Stimulated activated memory B cell treated with anti-CD40 and anti-IgM and Interleukin-4, amounts not matched to agents 10 μg/mL and 1 μg/mL and 100 μg/mL, for 72 hours (primary cell): ENCODE results near the gene XAB2.
"Not testable (repeated sequence)": the region's sequence is repeated elsewhere in the genome, so short reads cannot be mapped to it uniquely, and the experiment has no call there.

Experiments used
- ATAC-seq: fragments of 150-1000 bp; cut with Tn5 transposase; 2 replicates; pipeline ENCODE4 v1.10.0; 2021
- H3K27ac Mint-ChIP-seq: one replicate; pipeline ENCODE4 v1.8.0; 2022; ENCODE audit warnings: mild to moderate bottlenecking, mixed read lengths
- H3K27me3 Mint-ChIP-seq: one replicate; pipeline ENCODE4 v1.8.0; 2022; ENCODE audit warnings: mixed read lengths
- H3K36me3 Mint-ChIP-seq: one replicate; pipeline ENCODE4 v1.8.0; 2022; ENCODE audit warnings: mixed read lengths
- H3K4me1 Mint-ChIP-seq: one replicate; pipeline ENCODE4 v1.8.0; 2022; ENCODE audit warnings: mixed read lengths
- H3K4me3 Mint-ChIP-seq: one replicate; pipeline ENCODE4 v1.8.0; 2022; ENCODE audit warnings: mild to moderate bottlenecking, moderate library complexity, mixed read lengths
- H3K9me3 Mint-ChIP-seq: one replicate; pipeline ENCODE4 v1.8.0; 2022; ENCODE audit warnings: mixed read lengths

The XAB2 gene

DNA sequence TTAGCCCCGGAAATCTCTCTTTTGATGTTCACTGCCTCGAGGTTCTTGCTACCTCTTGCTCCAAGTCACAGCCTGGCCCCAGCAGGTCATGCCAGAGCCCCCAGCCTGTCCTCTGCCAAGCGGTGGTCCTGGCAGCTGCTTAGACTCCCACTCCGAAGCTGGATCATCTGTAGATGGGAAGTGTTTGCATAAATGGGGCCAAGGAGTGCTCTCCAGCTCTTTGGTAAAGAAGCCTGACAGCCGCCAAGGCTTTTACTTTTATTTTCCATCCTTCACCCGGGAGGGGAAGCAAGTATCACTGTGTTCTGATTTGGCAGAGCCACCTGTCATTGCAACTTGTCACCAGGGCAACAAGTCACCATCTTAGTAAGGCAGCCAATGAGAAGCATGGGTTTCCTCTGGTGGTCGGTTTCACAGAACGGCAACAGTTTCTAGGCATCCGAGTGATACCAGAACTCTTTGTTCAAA is 28.9 kb upstream of the XAB2 start:
- H3K36me3 Mint-ChIP-seq = no peaks in the 10 kb centered on the region
- no peaks in the 10 kb centered on the region for H3K9me3 Mint-ChIP-seq
- peak overlapping the region; percentile 78 for H3K4me3 Mint-ChIP-seq
- peak overlapping the region; percentile 75 for H3K27ac Mint-ChIP-seq
- H3K4me1 Mint-ChIP-seq = peaks cover 13% of the 10 kb centered on the region
- ATAC-seq = peak; percentile 98
- no peaks in the 10 kb centered on the region for H3K27me3 Mint-ChIP-seq

DNA sequence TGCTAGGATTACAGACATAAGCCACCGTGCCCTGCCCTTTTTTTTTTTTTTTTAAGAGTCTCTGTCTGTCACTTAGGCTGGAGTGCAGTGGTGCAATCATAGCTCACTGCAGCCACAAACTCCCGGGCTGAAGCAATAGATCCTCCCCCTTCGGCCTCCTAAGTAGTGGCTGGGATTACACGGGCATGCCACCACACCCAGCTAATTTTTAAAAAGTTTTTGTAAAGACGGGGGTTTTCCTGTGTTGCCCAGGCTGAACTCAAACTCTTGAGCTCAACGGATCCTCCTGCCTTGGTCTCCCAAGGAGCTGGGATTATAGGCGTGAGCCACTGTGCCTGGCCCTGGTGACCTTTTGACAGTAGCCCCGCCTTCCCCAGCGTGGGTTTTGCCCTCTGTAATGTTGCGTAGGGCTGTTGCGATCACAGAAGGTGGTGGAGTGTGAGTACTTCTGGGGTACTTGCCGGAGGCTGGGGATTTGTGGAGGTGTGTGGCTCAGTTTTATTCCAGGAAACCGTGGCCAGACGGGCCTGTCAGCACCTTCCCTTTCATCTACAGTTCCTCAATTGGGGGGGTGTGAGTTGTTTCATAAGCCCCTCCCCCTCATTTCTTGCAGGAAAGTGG is 27.9 kb upstream of the XAB2 start:
- H3K9me3 Mint-ChIP-seq = no peaks in the 10 kb centered on the region
- H3K4me3 Mint-ChIP-seq = no peak overlapping the region
- no peaks in the 10 kb centered on the region for H3K27me3 Mint-ChIP-seq
- H3K4me1 Mint-ChIP-seq = peaks cover 23% of the 10 kb centered on the region
- no peaks in the 10 kb centered on the region for H3K36me3 Mint-ChIP-seq
- peak; percentile 24 for ATAC-seq
- peak overlapping the region; percentile 75 for H3K27ac Mint-ChIP-seq

DNA sequence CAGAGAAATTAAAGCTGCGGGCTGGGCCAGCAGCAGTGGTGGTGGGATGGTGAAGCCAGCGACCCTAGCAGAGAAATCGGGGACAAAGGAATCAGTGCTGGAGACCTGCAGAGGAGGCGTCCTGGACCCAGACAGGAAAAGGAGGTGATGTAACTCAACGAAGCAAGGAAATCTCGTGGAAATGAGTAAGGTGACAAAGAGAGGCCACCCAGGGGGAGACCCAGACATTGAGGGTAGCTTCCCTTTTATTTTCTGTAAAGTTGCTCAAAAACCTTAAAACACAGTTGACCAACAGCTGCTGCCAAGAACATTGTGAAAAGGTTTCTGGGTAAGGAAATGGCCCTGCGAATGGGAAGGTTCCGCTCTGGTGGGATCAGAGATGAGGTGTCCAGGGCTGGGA is 26.2 kb upstream of the XAB2 start:
- no peak overlapping the region for H3K27ac Mint-ChIP-seq

DNA sequence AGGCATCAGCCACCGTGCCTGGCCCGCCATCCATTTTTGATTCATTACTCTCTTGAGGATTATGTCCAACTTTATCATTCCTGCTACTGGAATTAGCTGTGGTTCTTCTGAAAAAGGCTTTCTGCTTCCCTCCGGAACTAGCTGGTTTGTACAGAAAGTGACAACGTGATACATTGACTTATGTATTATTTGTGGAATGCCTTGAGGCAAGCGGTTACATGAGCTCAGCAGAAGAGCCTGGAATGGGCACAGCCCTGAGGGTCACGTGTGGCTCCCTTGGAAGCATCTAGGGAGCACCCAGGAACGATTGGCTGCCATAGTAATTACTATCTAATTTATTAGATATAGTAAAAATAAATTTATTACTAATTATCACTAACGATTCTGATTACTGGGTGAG is 25.1 kb upstream of the XAB2 start:
- no peaks in the 10 kb centered on the region for H3K9me3 Mint-ChIP-seq
- H3K36me3 Mint-ChIP-seq = no peaks in the 10 kb centered on the region
- ATAC-seq = no peak
- no peak overlapping the region for H3K27ac Mint-ChIP-seq
- H3K4me1 Mint-ChIP-seq = peaks cover 26% of the 10 kb centered on the region
- H3K4me3 Mint-ChIP-seq = no peak overlapping the region
- H3K27me3 Mint-ChIP-seq = no peaks in the 10 kb centered on the region

More for the DNA sequence above, 26.2 kb upstream of the XAB2 start:
- no peak overlapping the region for H3K4me3 Mint-ChIP-seq
- no peaks in the 10 kb centered on the region for H3K9me3 Mint-ChIP-seq
- ATAC-seq = no peak
- H3K4me1 Mint-ChIP-seq = peaks cover 26% of the 10 kb centered on the region
- no peaks in the 10 kb centered on the region for H3K27me3 Mint-ChIP-seq
- H3K36me3 Mint-ChIP-seq = no peaks in the 10 kb centered on the region

DNA sequence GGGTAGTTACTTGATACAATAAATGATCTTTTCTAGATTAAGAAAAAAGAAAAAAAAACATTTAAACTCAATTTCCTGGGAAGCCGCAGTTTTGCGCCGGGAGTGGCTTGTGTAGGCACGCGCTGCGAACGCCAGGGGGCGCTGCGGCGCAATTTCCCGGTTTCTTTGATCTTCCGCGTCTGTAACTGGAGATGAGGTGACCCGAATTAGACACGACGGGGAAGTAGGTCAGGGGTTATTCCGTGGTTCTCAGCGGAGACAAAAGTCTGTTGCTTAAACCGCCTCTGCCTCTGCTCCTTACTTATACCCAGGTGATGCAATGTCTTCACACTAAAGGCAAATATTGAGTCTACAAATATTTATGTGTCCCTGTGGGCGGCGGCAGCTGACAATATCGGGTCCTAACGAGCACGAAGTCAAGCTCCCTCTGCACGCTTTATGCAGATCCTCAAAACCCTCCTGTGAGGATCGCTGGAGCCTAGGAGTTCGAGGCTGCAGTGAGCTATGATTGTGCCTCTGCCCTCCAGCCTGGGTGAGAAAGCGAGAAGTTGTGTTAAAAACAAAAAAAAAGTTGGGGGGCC is 22.8 kb upstream of the XAB2 start:
- no peaks in the 10 kb centered on the region for H3K27me3 Mint-ChIP-seq
- H3K27ac Mint-ChIP-seq = peak overlapping the region; percentile 73
- H3K4me1 Mint-ChIP-seq = peaks cover 14% of the 10 kb centered on the region
- no peaks in the 10 kb centered on the region for H3K9me3 Mint-ChIP-seq
- peaks cover 9% of the 10 kb centered on the region for H3K36me3 Mint-ChIP-seq
- peak; percentile 87 for ATAC-seq
- H3K4me3 Mint-ChIP-seq = peak overlapping the region; percentile 72

DNA sequence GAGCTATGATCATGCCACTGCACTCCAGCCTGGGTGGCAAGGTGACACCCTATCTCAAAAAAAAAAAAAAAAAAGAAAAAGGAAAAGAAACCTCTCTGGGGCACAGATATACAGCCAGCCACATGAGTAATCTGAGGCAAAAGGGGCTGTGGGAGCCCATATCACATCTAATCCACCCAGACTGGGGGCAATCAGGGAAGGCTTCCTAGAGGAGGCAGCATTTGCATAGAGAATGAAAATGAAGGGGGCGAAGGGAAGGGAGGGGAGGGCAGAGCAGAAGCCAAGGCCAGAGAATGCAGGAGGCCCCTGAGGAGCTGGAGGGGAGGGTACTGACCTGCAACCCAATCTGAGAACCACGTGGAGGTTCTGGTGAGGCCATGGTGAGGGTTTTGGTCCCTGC is 20.8 kb upstream of the XAB2 start:
- no peaks in the 10 kb centered on the region for H3K9me3 Mint-ChIP-seq
- no peak overlapping the region for H3K27ac Mint-ChIP-seq
- no peak for ATAC-seq
- H3K36me3 Mint-ChIP-seq = peaks cover 23% of the 10 kb centered on the region
- no peaks in the 10 kb centered on the region for H3K27me3 Mint-ChIP-seq
- no peak overlapping the region for H3K4me3 Mint-ChIP-seq
- H3K4me1 Mint-ChIP-seq = peaks cover 12% of the 10 kb centered on the region

DNA sequence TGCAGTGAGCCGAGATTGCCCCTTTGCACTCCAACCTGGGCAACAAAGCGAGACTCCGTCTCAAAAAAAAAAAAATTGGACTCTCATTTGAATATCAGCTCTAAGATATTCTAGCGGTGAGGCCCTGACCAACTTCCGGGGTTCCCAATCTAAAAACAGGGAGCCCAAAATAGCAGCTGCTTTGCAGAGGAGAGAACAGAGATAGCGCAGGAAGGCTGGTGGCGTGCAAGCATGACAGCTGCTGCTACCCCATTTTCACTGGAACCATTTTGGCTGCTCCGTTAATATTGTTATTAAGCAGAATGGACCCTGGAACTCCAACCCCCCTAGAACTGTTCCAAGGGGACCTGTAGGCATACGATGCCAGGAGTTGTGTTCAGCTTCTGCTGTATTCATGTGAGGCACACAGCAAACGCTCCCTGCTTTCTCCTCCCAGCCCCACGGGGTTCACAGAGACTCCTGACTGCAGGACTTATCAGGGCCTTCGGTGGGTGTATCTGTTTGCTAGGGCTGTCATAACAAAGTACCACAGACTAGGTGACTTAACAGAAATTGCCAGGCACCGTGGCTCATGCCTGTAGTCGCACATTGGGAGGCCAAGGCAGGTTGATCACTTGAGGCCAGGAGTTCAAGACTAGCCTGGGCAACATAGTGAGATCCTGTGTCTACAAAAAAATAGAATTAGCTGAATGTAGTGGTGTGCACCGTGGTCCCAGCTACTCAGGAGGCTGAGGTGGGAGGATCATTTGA is 19.1 kb upstream of the XAB2 start:
- no peaks in the 10 kb centered on the region for H3K9me3 Mint-ChIP-seq
- no peak overlapping the region for H3K4me3 Mint-ChIP-seq
- ATAC-seq = no peak
- peaks cover 39% of the 10 kb centered on the region for H3K36me3 Mint-ChIP-seq
- peaks cover 12% of the 10 kb centered on the region for H3K4me1 Mint-ChIP-seq
- no peak overlapping the region for H3K27ac Mint-ChIP-seq
- no peaks in the 10 kb centered on the region for H3K27me3 Mint-ChIP-seq

DNA sequence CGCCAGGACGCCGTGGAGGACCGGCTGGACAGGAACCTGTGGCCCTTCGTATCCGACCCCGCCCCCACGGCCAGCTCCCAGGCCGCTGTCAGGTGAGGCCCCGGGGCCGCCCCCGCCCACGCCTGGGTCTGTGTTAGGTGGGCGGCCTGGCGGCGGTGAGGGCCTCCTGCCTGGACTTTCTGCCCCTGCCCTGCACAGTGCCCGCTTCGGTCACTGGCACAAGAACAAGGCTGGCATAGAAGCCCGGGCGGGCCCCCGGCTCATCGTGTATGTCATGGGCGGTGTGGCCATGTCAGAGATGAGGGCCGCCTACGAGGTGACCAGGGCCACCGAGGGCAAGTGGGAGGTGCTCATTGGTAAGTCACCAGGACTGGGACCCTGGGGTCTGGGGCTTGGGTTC is 17.8 kb upstream of the XAB2 start:
- ATAC-seq = no peak
- no peaks in the 10 kb centered on the region for H3K9me3 Mint-ChIP-seq
- peaks cover 51% of the 10 kb centered on the region for H3K36me3 Mint-ChIP-seq
- no peaks in the 10 kb centered on the region for H3K27me3 Mint-ChIP-seq
- H3K4me1 Mint-ChIP-seq = peaks cover 2% of the 10 kb centered on the region
- H3K4me3 Mint-ChIP-seq = no peak overlapping the region
- no peak overlapping the region for H3K27ac Mint-ChIP-seq

DNA sequence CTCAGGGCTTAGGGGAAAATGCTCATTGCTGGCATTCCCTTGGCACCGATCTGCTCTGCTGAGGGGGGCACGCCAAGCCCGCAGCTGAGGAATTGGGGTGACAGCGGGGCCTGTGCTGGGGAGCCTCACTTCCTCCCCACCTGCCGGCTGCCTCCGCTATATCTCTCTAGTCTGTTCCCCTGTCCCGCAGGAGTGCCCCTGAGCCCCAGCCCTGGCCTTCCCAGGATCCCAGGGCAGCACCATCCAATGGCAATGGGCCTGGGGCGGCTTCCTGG is 17.0 kb upstream of the XAB2 start:
- Mint-ChIP-seq H3K27me3 (no peaks in the 10 kb centered on the region), H3K4me3 (no peak overlapping the region), H3K36me3 (peaks cover 59% of the 10 kb centered on the region), H3K4me1 (peaks cover 5% of the 10 kb centered on the region), H3K9me3 (no peaks in the 10 kb centered on the region), H3K27ac (no peak overlapping the region)
- ATAC-seq = no peak

DNA sequence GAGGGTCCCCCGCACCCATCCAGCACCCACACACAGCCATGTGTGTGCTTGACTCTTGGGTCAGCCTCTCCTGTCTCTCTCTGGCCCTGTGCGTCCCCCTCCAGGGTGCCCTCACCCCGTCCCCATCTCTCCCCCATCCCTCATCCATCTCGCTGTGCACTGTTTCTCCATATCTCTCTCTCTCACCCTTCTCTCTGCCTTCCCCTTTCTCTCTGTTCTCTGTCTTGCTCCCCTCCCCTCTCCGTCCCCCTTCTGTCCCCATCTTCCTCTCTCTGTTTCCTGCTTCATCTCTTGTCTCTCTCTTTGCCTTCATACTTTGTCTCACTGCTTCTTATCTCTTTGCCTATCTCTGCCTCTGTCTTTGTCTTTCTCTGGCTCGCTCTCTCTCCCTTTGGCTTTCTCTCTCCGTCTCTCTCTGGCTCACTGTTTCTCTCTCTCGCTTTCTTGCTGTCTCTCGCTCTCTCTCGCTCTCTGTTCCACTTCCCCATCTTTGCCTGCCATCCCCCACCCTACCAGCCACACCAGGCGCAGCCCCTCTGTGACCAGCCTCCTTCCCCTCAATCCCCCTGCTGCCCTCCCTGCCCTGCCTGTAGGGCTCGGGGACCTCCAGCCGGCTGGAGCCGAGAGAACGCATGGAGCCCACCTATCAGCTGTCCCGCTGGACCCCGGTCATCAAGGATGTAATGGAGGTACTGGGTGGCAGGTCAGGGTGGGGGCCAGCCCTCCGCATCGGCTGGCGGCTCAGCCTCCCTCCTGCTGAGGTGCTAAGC is 16.5 kb upstream of the XAB2 start:
- no peak overlapping the region for H3K4me3 Mint-ChIP-seq
- ATAC-seq = no peak
- H3K27ac Mint-ChIP-seq = no peak overlapping the region
- H3K9me3 Mint-ChIP-seq = no peaks in the 10 kb centered on the region
- H3K36me3 Mint-ChIP-seq = peaks cover 60% of the 10 kb centered on the region
- H3K27me3 Mint-ChIP-seq = no peaks in the 10 kb centered on the region
- H3K4me1 Mint-ChIP-seq = peaks cover 5% of the 10 kb centered on the region

DNA sequence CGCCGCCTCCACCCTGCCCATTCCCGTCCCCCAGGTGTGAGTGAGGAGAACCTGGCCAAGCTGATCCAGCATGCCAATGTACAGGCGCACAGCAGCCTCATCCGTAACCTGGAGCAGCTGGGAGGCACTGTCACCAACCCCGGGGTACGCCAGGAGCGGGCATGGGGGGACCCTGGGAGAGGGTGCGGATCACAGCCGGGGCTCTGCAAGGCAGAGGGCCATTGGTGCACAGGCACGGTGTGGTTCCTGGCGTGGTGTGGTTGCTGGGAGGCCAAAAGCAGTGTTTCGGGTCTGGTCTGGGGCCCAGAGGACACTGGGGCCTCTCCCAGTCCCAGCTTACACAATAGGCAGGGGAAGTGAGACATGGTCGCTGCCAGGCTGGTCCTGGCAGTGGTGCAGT is 15.8 kb upstream of the XAB2 start:
- no peak for ATAC-seq
- Mint-ChIP-seq H3K9me3 (peaks cover under 1% of the 10 kb centered on the region), H3K4me1 (peaks cover 7% of the 10 kb centered on the region), H3K36me3 (peaks cover 63% of the 10 kb centered on the region), H3K27me3 (no peaks in the 10 kb centered on the region), H3K27ac (no peak overlapping the region), H3K4me3 (no peak overlapping the region)

DNA sequence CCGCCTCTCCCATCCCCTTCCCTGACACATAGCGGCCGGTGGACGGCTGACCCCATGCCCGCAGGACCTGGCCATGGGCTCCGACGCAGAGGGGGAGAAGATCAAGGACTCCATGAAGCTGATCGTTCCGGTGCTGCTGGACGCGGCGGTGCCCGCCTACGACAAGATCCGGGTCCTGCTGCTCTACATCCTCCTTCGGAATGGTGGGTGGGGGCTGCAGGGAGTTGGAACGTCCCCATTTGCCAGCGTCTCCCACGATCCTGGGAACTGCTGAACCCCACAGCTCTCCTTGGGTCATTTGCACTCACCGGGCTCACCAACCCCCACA is 15.2 kb upstream of the XAB2 start:
- Mint-ChIP-seq H3K4me3 (no peak overlapping the region), H3K27me3 (no peaks in the 10 kb centered on the region), H3K9me3 (peaks cover 4% of the 10 kb centered on the region), H3K36me3 (peaks cover 70% of the 10 kb centered on the region), H3K27ac (no peak overlapping the region), H3K4me1 (peaks cover 13% of the 10 kb centered on the region)
- ATAC-seq = no peak

DNA sequence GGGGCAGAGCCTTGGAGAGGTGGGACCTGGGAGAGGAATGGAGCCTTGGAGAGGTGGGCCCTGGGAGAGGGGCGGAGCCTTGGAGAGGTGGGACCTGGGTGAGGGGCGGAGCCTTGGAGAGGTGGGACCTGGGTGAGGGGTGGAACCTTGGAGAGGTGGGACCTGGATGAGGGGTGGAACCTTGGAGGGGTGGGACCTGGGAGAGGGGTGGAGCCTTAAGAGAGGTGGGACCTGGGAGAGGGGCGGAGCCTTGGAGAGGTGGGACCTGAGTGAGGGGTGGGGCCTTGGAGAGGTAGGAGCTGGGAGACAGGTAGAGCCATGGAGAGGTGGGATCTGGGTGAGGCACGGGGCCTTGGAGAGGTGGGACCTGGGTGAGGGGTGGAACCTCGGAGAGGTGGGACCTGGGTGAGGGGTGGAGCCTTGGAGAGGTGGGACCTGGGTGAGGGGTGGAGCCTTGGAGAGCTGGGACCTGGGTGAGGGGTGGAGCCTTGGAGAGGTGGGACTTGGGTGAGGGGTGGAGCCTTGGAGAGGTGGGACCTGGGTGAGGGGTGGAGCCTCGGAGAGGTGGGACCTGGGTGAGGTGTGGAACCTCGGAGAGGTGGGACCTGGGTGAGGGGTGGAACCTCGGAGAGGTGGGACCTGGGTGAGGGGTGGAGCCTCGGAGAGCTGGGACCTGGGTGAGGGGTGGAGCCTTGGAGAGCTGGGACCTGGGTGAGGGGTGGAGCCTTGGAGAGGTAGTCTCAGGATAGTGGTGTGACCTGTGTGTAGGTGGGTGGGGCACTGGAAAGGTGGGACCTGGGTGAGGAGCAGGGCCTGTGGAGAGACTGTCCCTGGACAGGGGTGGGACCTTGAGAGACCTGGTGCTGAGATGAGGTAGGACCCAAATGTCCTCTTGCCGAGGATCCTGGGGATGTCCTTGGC is 14.5 kb upstream of the XAB2 start:
- H3K9me3 Mint-ChIP-seq, H3K27ac Mint-ChIP-seq, H3K27me3 Mint-ChIP-seq, H3K4me3 Mint-ChIP-seq, ATAC-seq: not testable (repeated sequence)
- peaks cover 20% of the 10 kb centered on the region for H3K4me1 Mint-ChIP-seq
- H3K36me3 Mint-ChIP-seq = peaks cover 75% of the 10 kb centered on the region

DNA sequence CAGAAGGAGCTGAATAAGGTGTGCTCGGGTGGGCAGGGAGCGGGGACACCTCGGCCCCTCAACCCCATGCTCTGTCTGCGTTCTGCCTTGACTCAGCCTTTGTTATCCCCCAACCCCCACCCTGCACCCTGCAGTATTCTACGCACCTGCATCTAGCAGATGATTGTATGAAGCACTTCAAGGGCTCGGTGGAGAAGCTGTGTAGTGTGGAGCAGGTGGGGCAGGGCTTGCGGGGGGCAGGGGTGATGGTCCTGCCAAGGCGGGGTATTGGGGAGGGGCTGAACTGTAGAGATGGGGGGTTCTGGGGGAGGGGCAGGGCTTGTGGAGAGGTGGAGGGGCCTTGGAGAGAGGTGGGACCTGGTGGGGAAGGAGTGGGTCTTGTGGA is 13.7 kb upstream of the XAB2 start:
- Mint-ChIP-seq H3K36me3 (peaks cover 75% of the 10 kb centered on the region), H3K4me3 (no peak overlapping the region), H3K27me3 (no peaks in the 10 kb centered on the region), H3K9me3 (peaks cover 4% of the 10 kb centered on the region), H3K4me1 (peaks cover 28% of the 10 kb centered on the region), H3K27ac (no peak overlapping the region)
- ATAC-seq = no peak
